Measurements from ENCODE around the gene FGF12.
A peak's percentile ranks its signal among the peaks of the same experiment; 100 is the strongest.

Gene FGF12

GRCh38 chr3:192409201-192409837 lies 318.0 kb downstream of the FGF12 start:
- Mint-ChIP-seq H3K36me3 (ENCODE audit: low read depth) (no peaks in the 10 kb centered on the region), H3K27ac (no peak overlapping the region), H3K27me3 (ENCODE audit: low read depth) (peaks cover 81% of the 10 kb centered on the region), H3K4me1 (peaks cover 11% of the 10 kb centered on the region), H3K4me3 (peak overlapping the region; percentile 87 to 96 (median 89)), H3K9me3 (no peaks in the 10 kb centered on the region)
- no peak for TF ChIP-seq CTCF (IDR thresholded peaks at IDR 0.05; ENCODE audit: unreplicated experiment in 3 of 3)

GRCh38 chr3:192408647-192409200 lies 318.6 kb downstream of the FGF12 start:
- peaks cover 81% of the 10 kb centered on the region for H3K27me3 Mint-ChIP-seq (ENCODE audit: low read depth)
- H3K9me3 Mint-ChIP-seq = no peaks in the 10 kb centered on the region
- no peak for TF ChIP-seq CTCF (IDR thresholded peaks at IDR 0.05; ENCODE audit: unreplicated experiment in 3 of 3)
- H3K4me1 Mint-ChIP-seq = peaks cover 11% of the 10 kb centered on the region
- H3K27ac Mint-ChIP-seq = peak overlapping the region in 1 of 3 experiments; percentile 51
- peak overlapping the region; percentile 87 to 96 (median 89) for H3K4me3 Mint-ChIP-seq
- no peaks in the 10 kb centered on the region for H3K36me3 Mint-ChIP-seq (ENCODE audit: low read depth)

GRCh38 chr3:192408007-192408646 lies 319.2 kb downstream of the FGF12 start:
- no peak for TF ChIP-seq CTCF (IDR thresholded peaks at IDR 0.05; ENCODE audit: unreplicated experiment in 3 of 3)

GRCh38 chr3:192399767-192400166 lies 327.6 kb downstream of the FGF12 start:
- no peak for TF ChIP-seq CTCF (IDR thresholded peaks at IDR 0.05; ENCODE audit: unreplicated experiment in 3 of 3)
- Mint-ChIP-seq H3K4me3 (no peak overlapping the region), H3K27me3 (ENCODE audit: low read depth) (peaks cover 7% of the 10 kb centered on the region), H3K36me3 (ENCODE audit: low read depth) (no peaks in the 10 kb centered on the region), H3K27ac (no peak overlapping the region), H3K9me3 (no peaks in the 10 kb centered on the region), H3K4me1 (no peaks in the 10 kb centered on the region)

More at GRCh38 chr3:192408007-192408646, 319.2 kb downstream of the FGF12 start:
- H3K4me3 Mint-ChIP-seq = peak overlapping the region; percentile 87 to 96 (median 89)
- H3K4me1 Mint-ChIP-seq = peaks cover 11% of the 10 kb centered on the region
- peaks cover 76% of the 10 kb centered on the region for H3K27me3 Mint-ChIP-seq (ENCODE audit: low read depth)
- H3K36me3 Mint-ChIP-seq (ENCODE audit: low read depth) = no peaks in the 10 kb centered on the region
- peak overlapping the region in 1 of 3 experiments; percentile 51 for H3K27ac Mint-ChIP-seq
- no peaks in the 10 kb centered on the region for H3K9me3 Mint-ChIP-seq

GRCh38 chr3:192397012-192397411 lies 330.3 kb downstream of the FGF12 start:
- TF ChIP-seq CTCF (IDR thresholded peaks at IDR 0.05; ENCODE audit: unreplicated experiment in 3 of 3) = no peak
- peaks cover 2% of the 10 kb centered on the region for H3K27me3 Mint-ChIP-seq (ENCODE audit: low read depth)
- no peaks in the 10 kb centered on the region for H3K4me1 Mint-ChIP-seq
- no peak overlapping the region for H3K27ac Mint-ChIP-seq
- no peaks in the 10 kb centered on the region for H3K9me3 Mint-ChIP-seq
- H3K36me3 Mint-ChIP-seq (ENCODE audit: low read depth) = no peaks in the 10 kb centered on the region
- no peak overlapping the region for H3K4me3 Mint-ChIP-seq
